GM12874 (cell line): ENCODE measurements around the gene UBTD2.

Source experiments
- TF ChIP-seq, protein P1 (sequence below): IDR thresholded peaks from 2 replicates; pipeline ENCODE4 v1.5.1; 2011; ENCODE audit warnings: low read depth, mild to moderate bottlenecking, control low read depth, low read length, moderate library complexity; ENCODE audit not compliant: insufficient read depth

Gene UBTD2

GRCh38 chr5:172313915-172314314, 30.4 kb upstream of the UBTD2 start:
- TF ChIP-seq, protein P1, sequence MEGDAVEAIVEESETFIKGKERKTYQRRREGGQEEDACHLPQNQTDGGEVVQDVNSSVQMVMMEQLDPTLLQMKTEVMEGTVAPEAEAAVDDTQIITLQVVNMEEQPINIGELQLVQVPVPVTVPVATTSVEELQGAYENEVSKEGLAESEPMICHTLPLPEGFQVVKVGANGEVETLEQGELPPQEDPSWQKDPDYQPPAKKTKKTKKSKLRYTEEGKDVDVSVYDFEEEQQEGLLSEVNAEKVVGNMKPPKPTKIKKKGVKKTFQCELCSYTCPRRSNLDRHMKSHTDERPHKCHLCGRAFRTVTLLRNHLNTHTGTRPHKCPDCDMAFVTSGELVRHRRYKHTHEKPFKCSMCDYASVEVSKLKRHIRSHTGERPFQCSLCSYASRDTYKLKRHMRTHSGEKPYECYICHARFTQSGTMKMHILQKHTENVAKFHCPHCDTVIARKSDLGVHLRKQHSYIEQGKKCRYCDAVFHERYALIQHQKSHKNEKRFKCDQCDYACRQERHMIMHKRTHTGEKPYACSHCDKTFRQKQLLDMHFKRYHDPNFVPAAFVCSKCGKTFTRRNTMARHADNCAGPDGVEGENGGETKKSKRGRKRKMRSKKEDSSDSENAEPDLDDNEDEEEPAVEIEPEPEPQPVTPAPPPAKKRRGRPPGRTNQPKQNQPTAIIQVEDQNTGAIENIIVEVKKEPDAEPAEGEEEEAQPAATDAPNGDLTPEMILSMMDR, result no peak

DNA sequence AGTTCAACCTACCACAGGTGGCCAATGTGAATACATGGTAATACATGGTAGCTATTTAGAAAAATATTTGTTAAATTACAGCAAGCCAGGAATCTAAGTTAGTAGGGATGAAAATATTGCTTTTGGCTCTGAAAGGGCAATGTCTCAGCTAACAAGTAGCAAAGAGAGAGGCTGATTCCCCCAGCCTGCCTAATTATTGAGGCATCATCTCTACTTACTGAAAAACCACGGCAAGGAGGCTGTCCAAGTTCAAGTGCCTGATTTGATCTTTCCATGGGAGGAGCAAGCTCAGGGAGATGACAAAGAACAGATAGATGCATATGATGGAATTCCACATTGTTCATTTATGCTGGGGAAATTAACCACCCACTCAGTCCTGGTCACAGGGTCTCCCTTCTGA, 28.7 kb upstream of the UBTD2 start:
- TF ChIP-seq, protein P1, result no peak

DNA sequence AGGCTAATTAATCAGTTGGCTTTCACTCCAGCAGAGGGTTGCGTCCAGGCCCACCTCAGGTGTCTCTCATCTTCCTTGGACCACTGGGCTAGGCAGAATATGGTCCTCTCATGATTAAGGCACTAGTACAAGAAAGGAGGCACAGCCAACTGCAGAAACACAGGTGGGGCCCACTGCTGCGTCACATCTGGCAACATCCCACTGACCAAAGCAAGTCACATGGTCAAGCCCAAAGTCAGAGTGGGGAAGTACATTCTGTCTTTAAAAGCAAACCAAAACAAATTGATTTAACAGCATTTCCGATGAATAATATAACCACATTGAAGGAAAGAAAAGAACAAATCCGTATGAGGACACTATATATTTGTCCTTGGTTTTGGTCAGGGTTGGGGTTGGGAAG, 28.0 kb upstream of the UBTD2 start:
- TF ChIP-seq, protein P1, result no peak

DNA sequence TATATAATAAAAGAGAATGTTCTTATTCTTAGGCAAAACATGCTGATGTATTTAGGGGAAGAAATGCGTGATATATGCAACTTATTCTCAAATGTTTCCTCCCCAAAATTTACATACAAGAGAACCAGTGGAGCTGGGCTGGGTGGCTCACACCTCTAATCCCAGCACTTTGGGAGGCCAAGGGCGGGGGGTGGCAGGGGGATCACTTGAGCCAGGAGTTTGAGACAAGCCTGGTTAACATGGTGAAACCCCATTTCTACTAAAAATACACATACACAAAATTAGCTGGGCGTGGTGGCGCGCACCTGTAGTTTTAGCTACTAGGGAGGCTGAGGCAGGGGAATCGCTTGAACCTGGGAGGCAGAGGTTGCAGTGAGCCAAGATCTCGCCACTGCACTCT, 27.5 kb upstream of the UBTD2 start:
- TF ChIP-seq, protein P1, result no peak

DNA sequence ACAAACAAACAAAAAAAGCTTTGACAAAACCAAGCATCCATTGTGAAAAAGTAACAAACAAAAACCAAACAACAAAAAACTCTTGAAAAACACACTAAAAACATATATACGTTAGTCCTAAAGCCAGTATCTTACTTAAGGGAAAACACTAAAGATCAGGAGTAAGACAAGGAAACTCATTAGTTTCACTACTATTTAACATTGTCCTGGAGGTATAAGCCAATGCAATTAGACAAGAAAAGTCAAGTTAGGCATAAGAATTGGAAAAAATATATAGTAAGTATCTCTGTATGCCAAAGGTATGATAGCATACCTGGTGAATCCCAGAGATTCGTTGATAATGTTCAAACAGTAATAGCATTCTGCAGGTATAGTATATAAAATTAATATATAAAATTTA, 21.8 kb upstream of the UBTD2 start:
- TF ChIP-seq, protein P1, result no peak

DNA sequence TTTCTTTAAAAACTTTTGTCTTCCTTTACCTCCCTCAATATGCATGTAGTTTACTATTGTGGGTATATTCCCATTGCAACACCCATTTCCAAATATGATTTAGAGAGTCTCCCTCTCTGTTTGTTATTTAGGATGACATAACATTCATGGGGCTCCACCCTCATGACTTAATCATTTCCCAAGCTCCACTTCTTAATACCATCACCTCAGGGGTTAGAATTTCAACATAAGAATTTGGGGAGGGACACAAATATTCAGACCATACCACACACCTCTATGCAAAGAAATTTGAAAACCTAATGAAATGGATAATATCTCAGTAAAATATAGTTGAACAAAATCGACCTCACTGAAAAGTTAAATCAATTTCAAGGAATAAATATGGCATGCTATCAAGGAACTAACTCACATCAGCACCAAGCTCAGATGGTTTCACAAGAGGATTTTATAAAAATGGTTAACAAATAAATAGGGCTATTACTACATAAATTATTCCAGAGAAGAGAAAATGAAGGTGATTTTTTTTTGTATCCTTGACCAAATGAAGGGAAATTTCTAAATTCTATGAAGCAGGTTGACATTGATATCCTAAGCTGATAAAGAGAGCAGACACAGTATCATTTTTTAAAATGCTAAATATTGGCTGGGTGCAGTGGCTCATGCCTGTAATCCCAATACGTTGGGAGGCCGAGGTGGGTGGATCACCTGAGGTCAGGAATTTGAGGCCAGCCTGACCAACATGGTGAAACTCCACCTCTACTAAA, 20.2 kb upstream of the UBTD2 start:
- TF ChIP-seq, protein P1, result no peak

DNA sequence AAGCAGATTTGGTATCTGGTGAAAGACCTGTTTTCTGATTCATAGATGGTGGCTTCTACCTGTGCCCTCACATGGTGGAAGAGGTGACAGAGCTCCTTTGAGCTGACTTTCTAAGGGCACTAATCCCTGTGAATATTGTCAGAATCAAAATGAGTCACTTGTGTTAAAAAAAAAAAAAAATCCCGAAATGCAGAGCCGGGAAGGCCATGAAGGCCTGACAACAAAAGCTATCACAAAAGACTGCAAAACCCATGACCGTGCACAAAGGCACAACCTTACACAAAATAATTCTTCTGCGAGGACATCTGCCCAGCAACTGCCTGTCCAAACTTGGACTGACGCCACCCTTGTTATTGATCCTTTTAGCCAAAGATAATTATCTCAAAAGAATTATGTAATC, 19.6 kb upstream of the UBTD2 start:
- TF ChIP-seq, protein P1, result no peak
